ENCODE results near the gene GPR18.

GPR18 gene

GRCh38 chr13:99289674-99290337 lies 31.6 kb upstream of the GPR18 start:
- DNase-seq: no peak

- no peak for DNase-seq
Measured at GRCh38 chr13:99289271-99289670, 31.1 kb upstream of the GPR18 start.

- DNase-seq: no peak
Measured at GRCh38 chr13:99288089-99288488, 29.9 kb upstream of the GPR18 start.

- DNase-seq: no peak
Measured at GRCh38 chr13:99287551-99287950, 29.4 kb upstream of the GPR18 start.

- DNase-seq: no peak
Measured at GRCh38 chr13:99285432-99286182, 27.4 kb upstream of the GPR18 start.

GRCh38 chr13:99282264-99283231 lies 24.4 kb upstream of the GPR18 start:
- no peak for DNase-seq

GRCh38 chr13:99281811-99282263 lies 23.7 kb upstream of the GPR18 start:
- no peak for DNase-seq

GRCh38 chr13:99280166-99280565 lies 22.0 kb upstream of the GPR18 start:
- no peak for DNase-seq

- DNase-seq: no peak
Measured at GRCh38 chr13:99279637-99280036, 21.5 kb upstream of the GPR18 start.

GRCh38 chr13:99278843-99279242 lies 20.7 kb upstream of the GPR18 start:
- no peak for DNase-seq

GRCh38 chr13:99278200-99278599 lies 20.0 kb upstream of the GPR18 start:
- no peak for DNase-seq

GRCh38 chr13:99277629-99278028 lies 19.4 kb upstream of the GPR18 start:
- no peak for DNase-seq

GRCh38 chr13:99276706-99277105 lies 18.5 kb upstream of the GPR18 start:
- DNase-seq: no peak

- DNase-seq: no peak
Measured at GRCh38 chr13:99275093-99275469, 16.9 kb upstream of the GPR18 start.

GRCh38 chr13:99273128-99273527 lies 14.9 kb upstream of the GPR18 start:
- no peak for DNase-seq

GRCh38 chr13:99272481-99272880 lies 14.3 kb upstream of the GPR18 start:
- DNase-seq: no peak

- DNase-seq: no peak
Measured at GRCh38 chr13:99271249-99271648, 13.1 kb upstream of the GPR18 start.

- no peak for DNase-seq
Measured at GRCh38 chr13:99270518-99270917, 12.3 kb upstream of the GPR18 start.

- peak; percentile 5 for DNase-seq
Measured at GRCh38 chr13:99269627-99270241, 11.6 kb upstream of the GPR18 start.

GRCh38 chr13:99268822-99269221 lies 10.6 kb upstream of the GPR18 start:
- DNase-seq: no peak

GRCh38 chr13:99267927-99268326 lies 9.7 kb upstream of the GPR18 start:
- no peak for DNase-seq

GRCh38 chr13:99266827-99267226 lies 8.6 kb upstream of the GPR18 start:
- DNase-seq: no peak

All from NCI-H2171 (cell line).